Central memory CD8-positive, alpha-beta T cell (primary cell): ENCODE results near the gene CD2AP.

Source experiments
- ATAC-seq: fragments of 150-1000 bp; cut with Tn5 transposase; replicated peaks from 2 replicates; pipeline ENCODE4 v1.10.0; 2022; ENCODE audit warnings: mild to moderate bottlenecking, moderate FRiP score, moderate number of reproducible peaks; ENCODE audit not compliant: poor library complexity, severe bottlenecking; ENCODE audit errors: extremely low read depth
- DNase-seq, 2 donors: peaks; one replicate each; pipeline ENCODE4 v3.0.0; 2021; ENCODE audit warnings: low spot score in 2 of 2
- H3K27ac Mint-ChIP-seq: one replicate; pipeline ENCODE4 v1.8.0; 2022; ENCODE audit warnings: low read depth, mild to moderate bottlenecking, moderate library complexity, mixed read lengths
- H3K27me3 Mint-ChIP-seq: one replicate; pipeline ENCODE4 v1.8.0; 2022; ENCODE audit warnings: mixed read lengths
- H3K36me3 Mint-ChIP-seq: one replicate; pipeline ENCODE4 v1.8.0; 2022; ENCODE audit warnings: mild to moderate bottlenecking, moderate library complexity, mixed read lengths; ENCODE audit not compliant: insufficient read depth
- H3K4me1 Mint-ChIP-seq: one replicate; pipeline ENCODE4 v1.8.0; 2022; ENCODE audit warnings: mixed read lengths
- H3K4me3 Mint-ChIP-seq: one replicate; pipeline ENCODE4 v1.8.0; 2022; ENCODE audit warnings: mild to moderate bottlenecking, moderate library complexity, mixed read lengths
- H3K9me3 Mint-ChIP-seq: one replicate; pipeline ENCODE4 v1.8.0; 2022; ENCODE audit warnings: mixed read lengths

The CD2AP gene

GRCh38 chr6:47485491-47486135, 8.0 kb downstream of the CD2AP start:
- H3K4me3 Mint-ChIP-seq, result no peak overlapping the region
- DNase-seq (no peak), ATAC-seq (no peak)
- no peaks in the 10 kb centered on the region for H3K9me3 Mint-ChIP-seq
- no peaks in the 10 kb centered on the region for H3K27me3 Mint-ChIP-seq
- no peak overlapping the region for H3K27ac Mint-ChIP-seq
- H3K4me1 Mint-ChIP-seq, result peaks cover 53% of the 10 kb centered on the region
- H3K36me3 Mint-ChIP-seq, result peaks cover 1% of the 10 kb centered on the region

GRCh38 chr6:47489995-47490394, 12.4 kb downstream of the CD2AP start:
- ATAC-seq (no peak), DNase-seq (no peak)
- no peak overlapping the region for H3K27ac Mint-ChIP-seq
- peaks cover 2% of the 10 kb centered on the region for H3K36me3 Mint-ChIP-seq
- no peaks in the 10 kb centered on the region for H3K9me3 Mint-ChIP-seq
- no peak overlapping the region for H3K4me3 Mint-ChIP-seq
- H3K27me3 Mint-ChIP-seq, result no peaks in the 10 kb centered on the region
- peaks cover 62% of the 10 kb centered on the region for H3K4me1 Mint-ChIP-seq

DNA sequence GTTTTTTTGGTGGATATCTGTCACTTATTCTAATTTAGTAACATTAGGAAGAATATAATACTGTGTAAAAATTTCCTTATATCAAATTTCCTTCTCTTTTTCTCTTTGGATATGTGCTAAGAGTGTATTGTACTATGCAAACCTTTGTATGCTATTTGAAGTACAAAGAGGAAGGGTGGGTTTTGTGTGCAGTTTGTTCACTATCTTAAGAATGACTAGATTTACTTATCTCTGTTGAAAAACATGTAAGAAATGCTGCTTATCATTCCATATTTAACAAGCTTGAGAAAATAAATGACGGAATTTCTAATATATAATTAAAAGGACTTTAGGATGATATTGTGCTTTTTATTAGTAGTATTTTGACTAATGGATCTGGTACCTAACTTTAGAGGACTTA, 13.1 kb downstream of the CD2AP start:
- ATAC-seq (no peak), DNase-seq (no peak)
- no peaks in the 10 kb centered on the region for H3K27me3 Mint-ChIP-seq
- peaks cover 66% of the 10 kb centered on the region for H3K4me1 Mint-ChIP-seq
- no peak overlapping the region for H3K4me3 Mint-ChIP-seq
- no peaks in the 10 kb centered on the region for H3K9me3 Mint-ChIP-seq
- H3K27ac Mint-ChIP-seq, result no peak overlapping the region
- H3K36me3 Mint-ChIP-seq, result peaks cover 2% of the 10 kb centered on the region

DNA sequence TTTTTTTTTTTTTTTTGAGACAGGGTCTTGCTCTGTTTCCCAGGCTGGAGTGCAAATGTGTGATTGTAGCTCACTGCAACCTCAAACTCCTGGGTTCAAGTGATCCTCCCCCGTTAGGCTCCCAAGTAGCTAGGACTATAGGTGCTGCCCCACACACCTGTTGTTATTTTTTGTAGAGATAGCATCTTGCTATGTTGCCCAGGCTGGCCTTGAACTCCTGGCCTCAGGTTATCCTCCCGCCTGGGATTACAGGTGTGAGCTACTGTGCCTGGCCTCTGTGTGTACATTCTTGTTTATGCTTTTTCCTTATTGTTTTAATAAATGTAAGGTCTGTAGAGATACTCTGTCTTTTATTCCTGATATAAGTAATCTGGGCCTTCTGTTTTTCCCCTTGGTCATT, 14.8 kb downstream of the CD2AP start:
- Mint-ChIP-seq H3K4me3 (no peak overlapping the region), H3K36me3 (peaks cover 2% of the 10 kb centered on the region), H3K27me3 (no peaks in the 10 kb centered on the region), H3K27ac (no peak overlapping the region), H3K9me3 (no peaks in the 10 kb centered on the region), H3K4me1 (peaks cover 69% of the 10 kb centered on the region)
- ATAC-seq (no peak), DNase-seq (no peak)

DNA sequence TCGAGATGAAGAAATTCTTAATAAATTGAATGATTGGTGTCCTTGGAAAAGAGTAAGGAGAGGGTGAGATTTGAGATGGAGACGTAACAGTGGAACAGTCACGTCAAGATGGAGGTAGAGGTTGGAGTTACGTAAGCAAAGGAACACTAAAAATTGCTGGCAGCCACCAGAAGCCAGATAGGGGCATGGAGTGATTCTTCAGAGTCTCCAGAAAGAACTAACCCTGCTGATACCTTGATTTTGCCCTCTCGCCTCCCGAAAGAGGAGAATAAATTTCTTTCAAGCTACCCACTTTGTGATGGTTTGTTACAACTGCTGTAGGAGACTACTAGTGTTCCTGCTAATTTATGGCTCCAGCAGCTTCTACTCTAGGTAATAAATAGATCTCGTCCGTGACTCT, 17.6 kb downstream of the CD2AP start:
- peaks cover 2% of the 10 kb centered on the region for H3K36me3 Mint-ChIP-seq
- H3K4me1 Mint-ChIP-seq, result peaks cover 84% of the 10 kb centered on the region
- no peak for ATAC-seq
- no peaks in the 10 kb centered on the region for H3K9me3 Mint-ChIP-seq
- no peak for DNase-seq
- H3K4me3 Mint-ChIP-seq, result no peak overlapping the region
- no peak overlapping the region for H3K27ac Mint-ChIP-seq
- no peaks in the 10 kb centered on the region for H3K27me3 Mint-ChIP-seq

DNA sequence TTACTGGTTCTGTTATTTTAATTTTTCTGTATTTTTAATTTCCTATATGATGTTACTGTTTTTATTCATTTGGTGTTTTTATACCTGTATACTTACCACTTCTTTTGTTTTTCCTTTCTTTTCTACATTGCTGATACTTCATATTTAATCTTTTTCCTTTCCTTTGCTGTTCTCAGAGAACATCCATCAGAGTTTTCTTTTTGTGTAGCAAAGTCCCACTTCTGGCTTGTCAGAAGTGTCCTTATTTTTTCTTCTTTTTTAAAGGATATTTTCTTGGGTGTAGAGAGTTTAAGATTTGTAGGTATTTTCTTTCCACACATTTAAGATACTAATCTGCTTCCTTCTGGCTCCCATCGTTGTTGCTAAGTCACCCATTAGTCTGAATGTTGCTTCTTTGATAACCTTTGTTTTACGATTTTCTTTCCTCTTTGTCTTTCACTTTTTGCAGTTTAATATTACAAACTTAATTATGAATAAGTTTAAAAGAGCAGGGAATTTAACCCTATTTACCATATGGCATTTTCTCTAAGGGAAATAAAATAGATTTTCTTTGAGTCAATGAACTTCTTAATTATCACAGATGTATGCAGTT, 18.5 kb downstream of the CD2AP start:
- Mint-ChIP-seq H3K27me3 (no peaks in the 10 kb centered on the region), H3K4me1 (peaks cover 80% of the 10 kb centered on the region), H3K36me3 (peaks cover 2% of the 10 kb centered on the region), H3K27ac (no peak overlapping the region), H3K4me3 (no peak overlapping the region), H3K9me3 (no peaks in the 10 kb centered on the region)
- ATAC-seq, result no peak
- DNase-seq, result no peak

- no peaks in the 10 kb centered on the region for H3K27me3 Mint-ChIP-seq
- H3K36me3 Mint-ChIP-seq, result peaks cover 2% of the 10 kb centered on the region
- DNase-seq (no peak), ATAC-seq (no peak)
- H3K4me3 Mint-ChIP-seq, result no peak overlapping the region
- peak overlapping the region; percentile 14 for H3K27ac Mint-ChIP-seq
- H3K4me1 Mint-ChIP-seq, result peaks cover 85% of the 10 kb centered on the region
- H3K9me3 Mint-ChIP-seq, result no peaks in the 10 kb centered on the region
These were observed 19.5 kb downstream of the CD2AP start for GRCh38 chr6:47496935-47497579.

DNA sequence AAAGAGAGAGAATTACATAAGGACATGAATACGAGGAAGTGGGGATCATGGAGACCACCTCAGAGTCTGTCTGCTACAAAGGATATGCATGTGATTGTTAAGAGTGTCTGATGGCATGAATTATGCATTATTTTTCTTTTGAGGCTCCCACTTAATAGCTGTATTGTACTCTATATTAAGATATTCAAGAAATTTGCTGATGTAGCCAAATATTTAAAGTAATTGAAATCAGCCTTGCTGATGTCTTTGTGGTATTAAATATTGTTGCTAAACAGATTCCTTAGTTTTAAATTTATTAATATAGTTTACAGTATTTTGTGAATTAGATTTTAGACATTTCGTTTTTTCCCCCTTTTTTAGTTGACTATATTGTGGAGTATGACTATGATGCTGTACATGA, 25.3 kb downstream of the CD2AP start:
- H3K9me3 Mint-ChIP-seq, result no peaks in the 10 kb centered on the region
- H3K36me3 Mint-ChIP-seq, result no peaks in the 10 kb centered on the region
- no peaks in the 10 kb centered on the region for H3K27me3 Mint-ChIP-seq
- DNase-seq, result no peak
- no peak overlapping the region for H3K27ac Mint-ChIP-seq
- ATAC-seq, result no peak
- no peak overlapping the region for H3K4me3 Mint-ChIP-seq
- H3K4me1 Mint-ChIP-seq, result peaks cover 49% of the 10 kb centered on the region

GRCh38 chr6:47509937-47510336, 32.3 kb downstream of the CD2AP start:
- no peak overlapping the region for H3K27ac Mint-ChIP-seq
- no peaks in the 10 kb centered on the region for H3K27me3 Mint-ChIP-seq
- ATAC-seq (no peak), DNase-seq (no peak)
- no peaks in the 10 kb centered on the region for H3K9me3 Mint-ChIP-seq
- H3K36me3 Mint-ChIP-seq, result peaks cover 6% of the 10 kb centered on the region
- H3K4me1 Mint-ChIP-seq, result peaks cover 32% of the 10 kb centered on the region
- no peak overlapping the region for H3K4me3 Mint-ChIP-seq

DNA sequence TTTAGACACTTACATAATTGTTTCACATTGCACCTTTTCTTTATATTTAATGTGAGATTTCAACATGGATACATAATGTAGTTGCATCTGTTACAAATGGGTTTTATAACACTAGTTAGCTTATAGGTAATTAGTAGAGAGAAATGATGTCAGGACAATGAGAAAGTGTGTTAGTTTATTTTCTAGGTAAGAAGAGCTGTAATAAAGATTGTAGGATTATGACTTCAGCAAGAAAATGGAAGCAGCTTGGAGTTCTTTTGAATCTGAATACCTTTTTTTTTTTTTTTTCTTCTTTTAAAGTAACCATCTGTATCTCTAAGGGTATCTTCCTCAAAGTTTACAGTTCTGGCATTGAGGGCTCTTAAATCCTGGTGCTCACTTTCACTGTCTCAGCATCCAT, 35.3 kb downstream of the CD2AP start:
- H3K4me1 Mint-ChIP-seq, result peaks cover 40% of the 10 kb centered on the region
- H3K36me3 Mint-ChIP-seq, result peaks cover 6% of the 10 kb centered on the region
- ATAC-seq (no peak), DNase-seq (no peak)
- H3K4me3 Mint-ChIP-seq, result no peak overlapping the region
- no peak overlapping the region for H3K27ac Mint-ChIP-seq
- H3K9me3 Mint-ChIP-seq, result no peaks in the 10 kb centered on the region
- no peaks in the 10 kb centered on the region for H3K27me3 Mint-ChIP-seq

- DNase-seq (no peak), ATAC-seq (no peak)
- H3K4me3 Mint-ChIP-seq, result no peak overlapping the region
- H3K27me3 Mint-ChIP-seq, result no peaks in the 10 kb centered on the region
- H3K36me3 Mint-ChIP-seq, result peaks cover 2% of the 10 kb centered on the region
- peaks cover 59% of the 10 kb centered on the region for H3K4me1 Mint-ChIP-seq
- H3K27ac Mint-ChIP-seq, result peak overlapping the region; percentile 77
- no peaks in the 10 kb centered on the region for H3K9me3 Mint-ChIP-seq
These were observed 41.7 kb downstream of the CD2AP start for GRCh38 chr6:47519279-47519678.

DNA sequence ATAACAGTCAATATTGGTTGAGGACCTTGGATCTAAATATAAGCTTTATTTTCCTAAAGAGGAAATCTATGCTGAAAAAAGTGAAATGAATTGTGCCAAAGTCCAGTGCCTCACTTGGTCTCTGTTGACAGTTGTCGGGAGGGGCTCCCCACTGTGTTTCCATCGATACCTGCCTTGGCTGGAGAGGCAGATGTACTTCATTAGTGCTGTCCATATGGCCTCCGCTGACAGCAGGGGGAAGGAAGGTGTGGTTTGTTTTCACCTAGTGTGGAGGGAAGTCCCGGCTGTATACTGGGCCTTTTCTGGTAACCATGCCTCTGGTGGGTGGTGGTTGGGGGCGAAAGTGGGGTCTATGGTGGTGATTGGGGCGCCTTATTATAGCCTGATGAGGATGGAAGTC, 42.7 kb downstream of the CD2AP start:
- H3K4me1 Mint-ChIP-seq, result peaks cover 55% of the 10 kb centered on the region
- no peak overlapping the region for H3K4me3 Mint-ChIP-seq

DNA sequence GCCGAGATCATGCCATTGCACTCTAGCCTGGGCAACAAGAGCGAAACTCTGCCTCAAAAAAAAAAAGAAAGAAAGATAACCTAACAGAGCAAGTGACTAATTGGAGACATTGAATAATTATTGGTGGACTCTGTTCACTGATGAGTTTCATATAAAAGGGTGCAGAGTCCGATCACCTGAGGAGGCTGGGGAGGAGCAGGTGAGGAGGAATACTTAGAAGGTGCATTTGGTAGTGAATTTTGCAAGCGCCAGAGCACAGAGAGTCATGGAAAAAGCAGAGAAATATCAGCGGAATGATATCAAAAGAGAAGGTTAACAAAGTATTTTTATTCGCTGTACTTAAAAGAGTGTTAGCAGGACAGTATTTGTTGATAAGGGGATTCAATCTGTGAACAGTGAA, 44.4 kb downstream of the CD2AP start:
- Mint-ChIP-seq H3K4me1 (peaks cover 60% of the 10 kb centered on the region), H3K9me3 (no peaks in the 10 kb centered on the region), H3K27ac (no peak overlapping the region), H3K36me3 (peaks cover 2% of the 10 kb centered on the region), H3K4me3 (no peak overlapping the region), H3K27me3 (no peaks in the 10 kb centered on the region)
- ATAC-seq, result no peak
- no peak for DNase-seq

More for the DNA sequence above, 42.7 kb downstream of the CD2AP start:
- H3K27ac Mint-ChIP-seq, result no peak overlapping the region
- ATAC-seq (no peak), DNase-seq (no peak)
- H3K9me3 Mint-ChIP-seq, result no peaks in the 10 kb centered on the region
- H3K36me3 Mint-ChIP-seq, result peaks cover 2% of the 10 kb centered on the region
- no peaks in the 10 kb centered on the region for H3K27me3 Mint-ChIP-seq
